ENCODE data around the gene AIMP2.
"Not testable (repeated sequence)": the region's sequence is repeated elsewhere in the genome, so short reads cannot be mapped to it uniquely, and the experiment has no call there.

AIMP2 gene

DNA sequence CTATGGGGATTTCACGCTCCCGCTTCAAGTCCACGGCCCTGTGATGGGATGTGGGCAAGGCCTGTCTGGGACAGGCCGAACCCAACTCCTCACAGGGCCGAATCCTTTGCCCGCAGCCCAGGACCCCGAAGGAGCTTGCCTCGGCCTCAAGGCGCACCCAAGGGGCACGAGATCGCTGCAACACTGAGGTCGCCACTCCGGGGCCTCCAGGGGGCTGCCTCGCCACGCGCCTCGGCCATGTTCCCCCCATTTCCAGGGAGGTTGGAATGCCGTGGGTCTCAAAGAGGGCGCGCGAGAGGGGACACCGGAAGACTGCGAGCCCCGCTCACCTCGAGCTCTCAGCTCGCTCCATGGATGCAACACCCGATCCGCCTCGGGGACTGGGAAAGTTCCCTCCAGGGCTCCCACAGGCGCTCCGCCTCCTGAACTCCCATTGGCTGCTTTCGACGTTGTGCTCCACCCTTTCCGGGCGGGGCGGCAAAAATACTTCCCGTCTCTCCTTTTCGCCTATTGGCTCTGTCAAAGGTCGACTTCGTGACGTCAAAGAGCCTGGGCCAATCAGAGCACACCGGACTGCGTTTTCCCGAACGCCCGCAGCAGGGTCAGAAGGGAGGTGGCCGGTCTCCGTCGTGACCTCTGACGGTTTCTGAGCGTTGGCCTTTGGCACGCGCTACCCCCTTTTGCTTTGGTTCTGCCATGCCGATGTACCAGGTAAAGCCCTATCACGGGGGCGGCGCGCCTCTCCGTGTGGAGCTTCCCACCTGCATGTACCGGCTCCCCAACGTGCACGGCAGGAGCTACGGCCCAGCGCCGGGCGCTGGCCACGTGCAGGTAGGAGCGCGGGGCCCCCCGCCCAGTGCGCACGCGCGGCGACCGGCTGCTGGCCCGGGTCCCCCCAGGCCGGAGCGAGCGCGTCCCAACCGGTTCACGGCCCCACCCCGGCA is at the start of gene AIMP2, which contains the start of gene PMS2:
TSS of gene AIMP2 (plus strand) at position 605 of the 944 bp plus-strand sequence. CDS start at position 697, 92 bp downstream.
TSS of gene PMS2 (minus strand) at position 382 of the 944 bp plus-strand sequence. CDS start at position 352, 30 bp downstream.
- peak within 1 kb of the TSS; percentile 88 for H3K4me3 ChIP-seq (ENCODE audit: low read length)
- H3K36me3 ChIP-seq (ENCODE audit: insufficient read depth, low read depth, low read length): peaks cover 29% of the 10 kb centered on the region
- no peak within 1 kb of the TSS for H3K27ac ChIP-seq (ENCODE audit: low read length)
- peaks cover 3% of the 10 kb centered on the region; the same call in 1 of the 2 replicates for H3K4me1 ChIP-seq (ENCODE audit: insufficient read depth, low read length)
- H3K9ac ChIP-seq (ENCODE audit: low read depth, low read length): peak within 1 kb of the TSS; percentile 92
- H3K27me3 ChIP-seq (ENCODE audit: insufficient read depth, low read length): no peaks in the 10 kb centered on the region
- H3K9me3 ChIP-seq (ENCODE audit: insufficient read depth, low read depth, low read length): no peaks in the 10 kb centered on the region

DNA sequence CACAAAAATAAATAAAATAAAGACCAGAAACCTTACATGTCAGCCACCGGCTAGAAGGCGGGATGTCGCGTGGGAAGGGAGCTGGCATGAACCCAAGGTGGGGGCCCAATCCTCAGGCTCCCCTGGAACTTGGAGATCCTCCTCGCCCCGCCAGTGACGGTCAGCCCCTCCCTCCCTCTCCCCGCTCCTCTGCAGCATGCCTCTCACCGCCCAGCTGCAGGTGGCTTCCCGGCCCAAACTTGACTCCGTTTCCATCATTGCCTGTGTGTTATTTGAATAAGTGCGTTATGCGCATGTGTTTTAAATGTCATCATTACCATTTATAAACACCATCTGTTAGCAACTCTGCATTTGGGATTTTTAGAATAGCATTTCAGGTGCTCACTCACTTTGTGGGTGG is 45.9 kb upstream of the AIMP2 start:
- H3K9me3 ChIP-seq (ENCODE audit: insufficient read depth, low read depth, low read length); H3K4me1 ChIP-seq (ENCODE audit: insufficient read depth, low read length); H3K9ac ChIP-seq (ENCODE audit: low read depth, low read length); H3K36me3 ChIP-seq (ENCODE audit: insufficient read depth, low read depth, low read length); H3K4me3 ChIP-seq (ENCODE audit: low read length); H3K27me3 ChIP-seq (ENCODE audit: insufficient read depth, low read length); H3K27ac ChIP-seq (ENCODE audit: low read length): not testable (repeated sequence)

DNA sequence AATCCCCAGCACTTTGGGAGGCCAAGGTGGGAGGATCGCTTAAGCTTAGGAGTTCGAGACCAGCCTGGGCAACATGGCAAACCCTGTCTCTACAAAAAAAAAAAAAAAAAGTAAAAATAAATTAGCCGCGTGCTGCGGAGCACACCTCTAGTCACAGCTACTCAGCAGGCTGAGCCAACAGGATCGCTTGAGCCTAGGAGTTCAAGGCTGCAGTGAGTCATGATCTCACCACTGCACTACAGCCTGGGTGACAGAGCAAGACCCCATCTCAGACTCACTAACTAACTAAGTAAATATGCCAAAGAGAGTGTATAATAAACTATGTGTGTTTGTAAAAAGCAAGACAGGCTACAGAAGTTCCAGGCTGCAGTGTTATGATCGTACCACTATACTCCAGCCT is 45.3 kb upstream of the AIMP2 start:
- H3K9ac ChIP-seq (ENCODE audit: low read depth, low read length); H3K4me3 ChIP-seq (ENCODE audit: low read length); H3K9me3 ChIP-seq (ENCODE audit: insufficient read depth, low read depth, low read length); H3K27me3 ChIP-seq (ENCODE audit: insufficient read depth, low read length); H3K36me3 ChIP-seq (ENCODE audit: insufficient read depth, low read depth, low read length); H3K4me1 ChIP-seq (ENCODE audit: insufficient read depth, low read length); H3K27ac ChIP-seq (ENCODE audit: low read length): not testable (repeated sequence)

- not testable (repeated sequence) for H3K4me1 ChIP-seq (ENCODE audit: insufficient read depth, low read length); H3K9me3 ChIP-seq (ENCODE audit: insufficient read depth, low read depth, low read length); H3K36me3 ChIP-seq (ENCODE audit: insufficient read depth, low read depth, low read length); H3K27me3 ChIP-seq (ENCODE audit: insufficient read depth, low read length); H3K27ac ChIP-seq (ENCODE audit: low read length); H3K9ac ChIP-seq (ENCODE audit: low read depth, low read length); H3K4me3 ChIP-seq (ENCODE audit: low read length)
Observed at GRCh38 chr7:5970347-5970911, 38.6 kb upstream of the AIMP2 start, which contains the start of gene RSPH10B. Gene RSPH10B, minus strand, starts transcription at chr7:5970689. Its CDS starts 3,573 bp downstream, at chr7:5967116.

- not testable (repeated sequence) for H3K27ac ChIP-seq (ENCODE audit: low read length); H3K36me3 ChIP-seq (ENCODE audit: insufficient read depth, low read depth, low read length); H3K9me3 ChIP-seq (ENCODE audit: insufficient read depth, low read depth, low read length); H3K9ac ChIP-seq (ENCODE audit: low read depth, low read length); H3K27me3 ChIP-seq (ENCODE audit: insufficient read depth, low read length); H3K4me1 ChIP-seq (ENCODE audit: insufficient read depth, low read length); H3K4me3 ChIP-seq (ENCODE audit: low read length)
Observed at GRCh38 chr7:5973580-5973979, 35.5 kb upstream of the AIMP2 start.

DNA sequence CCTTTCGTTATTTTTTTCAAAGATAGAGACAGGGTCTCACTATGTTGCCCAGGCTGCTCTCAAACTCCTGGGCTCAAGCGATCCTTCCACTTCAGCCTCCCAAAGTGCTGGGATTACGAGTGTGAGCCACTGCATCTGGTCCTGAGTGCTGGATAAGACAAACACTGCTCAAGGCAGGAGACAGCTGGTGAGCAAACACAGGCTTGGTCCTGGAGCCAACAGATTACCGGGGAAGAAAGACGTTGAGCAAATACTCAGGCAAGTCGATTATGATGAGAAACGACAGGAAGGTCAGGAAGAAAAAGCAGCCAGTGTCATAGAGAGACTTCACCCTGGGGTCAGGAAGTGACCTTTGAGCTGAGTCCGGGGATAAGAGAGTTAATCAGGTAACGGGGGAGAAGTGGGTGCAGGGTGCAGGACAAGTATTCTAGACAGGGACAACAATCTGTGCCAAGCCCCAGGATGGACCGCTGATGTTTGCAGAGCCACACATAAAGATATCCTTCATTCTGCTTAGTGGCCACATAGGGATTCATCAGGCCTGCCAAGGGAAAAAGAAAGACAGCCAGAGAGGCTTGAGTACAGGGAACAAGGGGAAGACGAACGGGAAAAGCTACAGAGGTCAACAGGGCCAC is 29.3 kb upstream of the AIMP2 start:
- not testable (repeated sequence) for H3K27ac ChIP-seq (ENCODE audit: low read length); H3K36me3 ChIP-seq (ENCODE audit: insufficient read depth, low read depth, low read length); H3K9me3 ChIP-seq (ENCODE audit: insufficient read depth, low read depth, low read length); H3K4me1 ChIP-seq (ENCODE audit: insufficient read depth, low read length); H3K27me3 ChIP-seq (ENCODE audit: insufficient read depth, low read length); H3K4me3 ChIP-seq (ENCODE audit: low read length); H3K9ac ChIP-seq (ENCODE audit: low read depth, low read length)

DNA sequence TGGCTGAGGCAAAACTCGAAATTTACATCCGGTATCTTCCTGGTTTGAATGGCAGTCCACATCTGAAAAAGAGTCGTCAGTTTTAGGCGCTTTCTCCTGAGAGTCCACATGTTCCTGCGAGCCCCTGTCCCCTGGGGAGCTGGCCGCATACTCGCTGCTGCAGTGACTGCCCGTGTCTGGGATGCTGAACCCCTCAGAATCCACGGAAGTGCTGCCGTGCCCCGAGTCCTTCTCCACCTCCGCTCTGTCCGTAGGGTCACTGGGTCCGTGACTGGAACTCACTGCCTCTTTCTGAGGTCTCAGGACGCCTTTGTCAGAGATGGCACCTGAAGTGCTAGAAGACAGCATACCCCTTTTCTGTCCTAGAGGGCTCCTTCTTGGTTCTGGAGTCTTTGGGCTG is 22.0 kb upstream of the AIMP2 start:
- H3K9me3 ChIP-seq (ENCODE audit: insufficient read depth, low read depth, low read length); H3K27me3 ChIP-seq (ENCODE audit: insufficient read depth, low read length); H3K9ac ChIP-seq (ENCODE audit: low read depth, low read length); H3K4me1 ChIP-seq (ENCODE audit: insufficient read depth, low read length); H3K27ac ChIP-seq (ENCODE audit: low read length); H3K4me3 ChIP-seq (ENCODE audit: low read length): not testable (repeated sequence)
- peaks cover 38% of the 10 kb centered on the region for H3K36me3 ChIP-seq (ENCODE audit: insufficient read depth, low read depth, low read length)

GRCh38 chr7:5997210-5997808 is 11.8 kb upstream of the AIMP2 start:
- peaks cover 65% of the 10 kb centered on the region for H3K36me3 ChIP-seq (ENCODE audit: insufficient read depth, low read depth, low read length)
- no peaks in the 10 kb centered on the region for H3K4me1 ChIP-seq (ENCODE audit: insufficient read depth, low read length)
- no peak overlapping the region for H3K4me3 ChIP-seq (ENCODE audit: low read length)
- no peak overlapping the region for H3K9ac ChIP-seq (ENCODE audit: low read depth, low read length)
- no peak overlapping the region for H3K27ac ChIP-seq (ENCODE audit: low read length)
- H3K27me3 ChIP-seq (ENCODE audit: insufficient read depth, low read length): no peaks in the 10 kb centered on the region
- no peaks in the 10 kb centered on the region for H3K9me3 ChIP-seq (ENCODE audit: insufficient read depth, low read depth, low read length)

- H3K4me3 ChIP-seq (ENCODE audit: low read length): no peak overlapping the region
- H3K9ac ChIP-seq (ENCODE audit: low read depth, low read length): no peak overlapping the region
- H3K27ac ChIP-seq (ENCODE audit: low read length): no peak overlapping the region
- H3K27me3 ChIP-seq (ENCODE audit: insufficient read depth, low read length): no peaks in the 10 kb centered on the region
- no peaks in the 10 kb centered on the region for H3K9me3 ChIP-seq (ENCODE audit: insufficient read depth, low read depth, low read length)
- peaks cover 29% of the 10 kb centered on the region for H3K36me3 ChIP-seq (ENCODE audit: insufficient read depth, low read depth, low read length)
- H3K4me1 ChIP-seq (ENCODE audit: insufficient read depth, low read length): peaks cover 3% of the 10 kb centered on the region; the same call in 1 of the 2 replicates
Observed at GRCh38 chr7:6007386-6007785, 1.7 kb upstream of the AIMP2 start.

DNA sequence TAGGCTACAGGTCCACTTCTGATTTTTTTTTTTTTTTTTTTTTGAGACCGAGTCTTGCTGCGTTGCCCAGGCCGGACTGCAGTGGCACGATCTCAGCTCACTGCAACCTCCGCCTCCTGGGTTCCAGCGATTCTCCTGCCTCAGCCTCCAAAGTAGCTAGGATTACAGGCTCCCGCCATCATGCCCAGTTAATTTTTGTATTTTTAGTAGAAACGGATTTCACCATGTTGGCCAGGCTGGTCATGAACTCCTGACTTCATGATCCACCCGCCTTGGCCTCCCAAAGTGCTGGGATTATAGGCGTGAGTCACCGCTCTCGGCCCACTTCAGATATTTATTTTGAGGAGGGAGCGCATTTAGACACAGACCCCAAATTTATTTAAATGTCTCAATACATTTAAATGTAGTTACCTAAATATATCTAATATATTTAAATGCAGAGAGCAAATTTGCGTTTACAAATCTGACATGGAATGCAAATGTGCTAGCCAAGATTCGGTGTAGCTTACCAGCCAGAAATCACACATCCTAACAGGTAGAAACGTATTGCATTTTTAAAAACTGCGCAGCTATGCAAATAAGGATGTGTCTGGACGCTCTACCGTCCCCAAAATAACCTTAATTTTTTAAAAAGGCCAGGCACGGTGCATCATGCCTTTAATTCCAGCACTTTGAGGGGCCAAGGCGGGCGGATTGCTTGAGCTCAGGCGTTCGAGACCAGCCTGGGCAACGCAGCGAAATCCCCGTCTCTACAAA is 1.1 kb upstream of the AIMP2 start:
- peaks cover 31% of the 10 kb centered on the region for H3K36me3 ChIP-seq (ENCODE audit: insufficient read depth, low read depth, low read length)
- peak overlapping the region; percentile 88 for H3K4me3 ChIP-seq (ENCODE audit: low read length)
- H3K27ac ChIP-seq (ENCODE audit: low read length): not testable (repeated sequence)

DNA sequence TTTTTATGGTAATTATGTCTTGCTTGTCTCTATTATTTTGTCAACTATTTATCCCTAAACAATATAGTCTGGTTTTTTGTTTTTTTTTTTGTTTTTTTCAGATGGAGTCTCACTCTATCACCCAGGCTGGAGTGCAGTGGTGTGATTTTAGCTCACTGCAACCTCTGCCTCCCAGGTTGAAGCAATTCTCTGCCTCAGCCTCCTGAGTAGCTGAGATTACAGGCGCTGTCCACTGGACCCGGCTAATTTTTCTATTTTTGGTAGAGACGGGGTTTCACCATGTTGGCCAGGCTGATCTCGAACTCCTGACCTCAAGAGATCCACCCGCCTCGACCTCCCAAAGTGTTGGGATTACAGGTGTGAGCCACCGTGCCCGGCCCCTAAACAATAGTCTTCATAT is 1.3 kb downstream of the AIMP2 start:
- H3K27ac ChIP-seq (ENCODE audit: low read length); H3K4me1 ChIP-seq (ENCODE audit: insufficient read depth, low read length); H3K27me3 ChIP-seq (ENCODE audit: insufficient read depth, low read length); H3K9me3 ChIP-seq (ENCODE audit: insufficient read depth, low read depth, low read length): not testable (repeated sequence)
- Histone ChIP-seq H3K9ac (ENCODE audit: low read depth, low read length) (peak overlapping the region; percentile 66; the same call in 1 of the 2 replicates), H3K4me3 (ENCODE audit: low read length) (peak overlapping the region; percentile 88), H3K36me3 (ENCODE audit: insufficient read depth, low read depth, low read length) (peaks cover 36% of the 10 kb centered on the region)

More for the DNA sequence above, 1.1 kb upstream of the AIMP2 start:
- H3K9ac ChIP-seq (ENCODE audit: low read depth, low read length): peak overlapping the region; percentile 92
- H3K4me1 ChIP-seq (ENCODE audit: insufficient read depth, low read length); H3K27me3 ChIP-seq (ENCODE audit: insufficient read depth, low read length); H3K9me3 ChIP-seq (ENCODE audit: insufficient read depth, low read depth, low read length): not testable (repeated sequence)
